Activated CD4-positive, alpha-beta T cell treated with anti-CD3 and anti-CD28 coated beads, Interleukin-2, amount 10 ng/mL, durations not matched to agents 7 days and 5 days (primary cell): ENCODE data around the gene GLB1L2. TPM values are rescaled to one million over a fixed set of nuclear protein-coding genes. Genes with fewer than 3 reads are reported as not detected.
"Not testable (repeated sequence)": the region's sequence is repeated elsewhere in the genome, so short reads cannot be mapped to it uniquely, and the experiment has no call there.

Source experiments
- CTCF ChIA-PET: fragments of 350-600 bp; sonication (Branson Sonifier 250); formaldehyde crosslinking; loops from one replicate; lab custom pipeline; 2021; ENCODE audit warnings: antibody characterized with exemption; lab: Charles Lee
- POLR2A ChIA-PET: fragments of 350-600 bp; sonication (Branson Sonifier 250); formaldehyde crosslinking; loops from one replicate; lab custom pipeline; 2021; ENCODE audit warnings: antibody characterized with exemption; lab: Charles Lee
- DNase-seq: peaks from one replicate; pipeline ENCODE4 v3.0.0-alpha.2; 2020
- H3K27ac Mint-ChIP-seq: one replicate; pipeline ENCODE4 v1.8.0; 2021; ENCODE audit warnings: mild to moderate bottlenecking, moderate library complexity, mixed read lengths
- H3K27me3 Mint-ChIP-seq: one replicate; pipeline ENCODE4 v1.8.0; 2021; ENCODE audit warnings: mixed read lengths
- H3K36me3 Mint-ChIP-seq: one replicate; pipeline ENCODE4 v1.8.0; 2021; ENCODE audit warnings: low read depth, mixed read lengths
- H3K4me1 Mint-ChIP-seq: one replicate; pipeline ENCODE4 v1.8.0; 2021; ENCODE audit warnings: mixed read lengths
- H3K4me3 Mint-ChIP-seq: one replicate; pipeline ENCODE4 v1.8.0; 2021; ENCODE audit warnings: mild to moderate bottlenecking, moderate library complexity, mixed read lengths
- H3K9me3 Mint-ChIP-seq: one replicate; pipeline ENCODE4 v1.8.0; 2021; ENCODE audit warnings: mixed read lengths
- total RNA-seq, 2 experiments: library from RNA; stranded (reverse); gene quantifications; one replicate each; pipeline ENCODE4 v1.2.3, GENCODE V29; 2021

The GLB1L2 gene
- total RNA-seq, 2 experiments from 2014 or later = 1.6 to 2.4 TPM

DNA sequence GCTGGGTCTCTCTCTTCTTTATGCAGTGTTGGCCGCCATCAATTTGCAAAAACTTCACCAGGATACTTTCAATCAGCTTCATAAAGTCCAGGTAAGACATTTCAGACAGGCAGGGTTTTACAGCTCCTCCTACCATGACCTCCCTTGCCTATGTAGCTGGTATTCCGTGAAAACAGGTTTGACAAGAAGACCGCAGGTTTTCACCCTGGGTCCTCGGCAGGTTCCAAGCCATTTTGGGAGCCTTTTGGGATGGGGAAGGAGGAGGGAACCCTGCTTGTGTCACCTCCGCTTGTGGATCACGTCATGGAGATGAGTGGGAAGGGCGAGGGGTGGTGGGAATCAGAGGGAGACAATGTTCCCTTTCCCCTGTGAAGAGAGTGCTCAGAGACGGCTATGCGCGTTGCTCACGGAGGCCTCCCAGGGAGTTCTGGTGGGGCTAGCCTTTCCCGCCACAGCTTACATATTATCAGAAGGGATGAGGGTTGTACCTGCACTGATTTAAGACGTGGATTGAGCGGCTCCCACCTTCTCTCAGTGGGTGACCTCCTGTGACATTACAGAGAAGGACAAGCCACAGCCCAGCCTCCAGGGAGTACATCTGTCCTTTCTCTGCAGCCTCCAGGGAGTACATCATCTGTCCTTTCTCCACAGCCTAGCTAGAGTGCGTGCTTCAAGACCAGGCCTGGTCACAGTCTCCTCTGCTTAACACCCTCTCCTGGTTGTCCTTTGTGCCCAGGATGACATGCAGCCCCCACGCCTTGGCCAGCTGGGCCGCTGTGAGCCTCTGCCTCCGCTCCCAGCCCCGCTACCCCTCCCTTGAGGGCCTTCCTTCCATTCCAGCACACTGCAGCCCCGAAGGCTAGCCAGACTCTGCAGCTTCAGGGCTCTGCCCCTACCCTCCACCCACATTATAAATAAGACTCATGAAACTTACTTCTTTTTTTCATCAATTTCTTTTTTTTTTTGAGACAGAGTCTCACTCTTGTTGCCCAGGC is 38.4 kb upstream of the GLB1L2 start:
- Mint-ChIP-seq H3K4me3 (no peak overlapping the region), H3K27me3 (no peaks in the 10 kb centered on the region), H3K36me3 (peaks cover 4% of the 10 kb centered on the region), H3K4me1 (no peaks in the 10 kb centered on the region), H3K9me3 (no peaks in the 10 kb centered on the region), H3K27ac (peak overlapping the region; percentile 36)
- DNase-seq = no peak
- POLR2A ChIA-PET = no interaction called here
- CTCF ChIA-PET = interaction anchor here (2.1 kb wide), 1 partner anchor 17 kb away, joined by 11 read pairs; the partner anchor contains the start of gene GLB1L3

- H3K4me3 Mint-ChIP-seq = no peak overlapping the region
- peaks cover 5% of the 10 kb centered on the region for H3K36me3 Mint-ChIP-seq
- CTCF ChIA-PET = interaction anchor here (2.1 kb wide), 1 partner anchor 18 kb away, joined by 11 read pairs; the partner anchor contains the start of gene GLB1L3
Measured at GRCh38 chr11:134294664-134295063, 37.1 kb upstream of the GLB1L2 start.

DNA sequence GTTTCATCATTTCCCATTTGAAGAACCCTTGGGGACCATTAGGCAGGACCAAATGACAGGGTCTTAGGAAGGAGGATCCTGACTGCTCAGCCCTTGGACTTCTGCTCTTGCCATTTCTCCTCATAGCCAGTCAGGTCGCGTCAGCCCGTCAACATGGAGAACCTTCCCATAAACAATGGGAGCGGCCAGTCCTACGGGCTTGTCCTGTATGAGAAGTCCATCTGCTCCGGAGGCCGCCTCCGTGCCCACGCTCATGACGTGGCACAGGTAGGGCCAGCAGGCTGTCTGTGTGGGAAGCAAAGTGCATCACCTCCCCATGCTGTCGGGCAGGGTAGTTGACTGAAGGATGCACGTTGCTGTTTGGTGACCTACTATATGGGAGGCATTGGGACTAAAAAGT is 19.6 kb upstream of the GLB1L2 start:
- Mint-ChIP-seq H3K4me1 (no peaks in the 10 kb centered on the region), H3K27ac (no peak overlapping the region), H3K27me3 (no peaks in the 10 kb centered on the region), H3K36me3 (peaks cover 4% of the 10 kb centered on the region), H3K9me3 (peaks cover 3% of the 10 kb centered on the region), H3K4me3 (no peak overlapping the region)
- DNase-seq = no peak
- ChIA-PET CTCF (no interaction called here), POLR2A (no interaction called here)

More at GRCh38 chr11:134294664-134295063, 37.1 kb upstream of the GLB1L2 start:
- POLR2A ChIA-PET = no interaction called here
- no peaks in the 10 kb centered on the region for H3K27me3 Mint-ChIP-seq
- no peaks in the 10 kb centered on the region for H3K9me3 Mint-ChIP-seq
- no peak for DNase-seq
- no peak overlapping the region for H3K27ac Mint-ChIP-seq
- no peaks in the 10 kb centered on the region for H3K4me1 Mint-ChIP-seq

DNA sequence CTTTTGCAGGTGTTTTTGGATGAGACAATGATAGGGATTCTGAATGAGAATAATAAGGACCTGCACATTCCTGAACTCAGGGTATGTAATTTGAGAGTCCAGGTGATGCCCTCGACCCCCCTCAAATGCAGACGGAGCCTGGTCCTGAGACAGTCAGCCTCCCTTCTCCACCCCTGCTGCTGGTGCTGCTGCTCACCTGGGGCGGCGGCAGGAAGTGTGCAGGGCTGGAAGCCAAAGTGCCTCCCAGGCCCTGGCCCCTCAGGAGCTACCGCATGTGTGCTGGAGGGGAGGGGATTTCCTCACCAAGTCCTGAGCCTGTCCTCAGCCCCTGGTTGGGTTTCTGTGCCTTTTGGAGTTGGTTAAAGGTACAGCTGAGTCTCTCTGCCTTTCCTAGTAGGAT is 19.0 kb upstream of the GLB1L2 start:
- H3K36me3 Mint-ChIP-seq = peaks cover 5% of the 10 kb centered on the region
- no peak overlapping the region for H3K27ac Mint-ChIP-seq
- POLR2A ChIA-PET = no interaction called here
- DNase-seq = no peak
- H3K9me3 Mint-ChIP-seq = peaks cover 9% of the 10 kb centered on the region
- CTCF ChIA-PET = no interaction called here
- no peaks in the 10 kb centered on the region for H3K27me3 Mint-ChIP-seq
- no peaks in the 10 kb centered on the region for H3K4me1 Mint-ChIP-seq
- H3K4me3 Mint-ChIP-seq = no peak overlapping the region

DNA sequence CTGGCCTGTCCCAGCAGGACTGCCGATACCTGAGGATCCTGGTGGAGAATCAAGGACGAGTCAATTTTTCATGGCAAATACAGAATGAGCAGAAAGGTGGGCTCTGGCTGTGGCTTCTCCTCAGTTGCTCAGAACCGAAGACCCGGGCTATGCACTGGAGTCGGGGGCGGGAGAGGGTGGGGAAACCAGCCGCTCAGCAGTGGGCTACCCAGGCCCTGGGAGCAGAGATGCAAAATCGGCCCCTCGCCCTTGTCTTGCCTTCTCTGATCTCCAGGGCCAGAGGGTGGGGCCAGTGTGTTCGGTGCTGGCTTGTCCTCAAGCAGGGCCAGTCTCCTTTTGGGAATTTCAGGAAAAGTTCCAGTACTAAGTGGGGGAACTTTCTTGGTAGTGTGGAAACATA is 18.4 kb upstream of the GLB1L2 start:
- Mint-ChIP-seq H3K36me3 (peaks cover 4% of the 10 kb centered on the region), H3K9me3 (peaks cover 12% of the 10 kb centered on the region), H3K27me3 (no peaks in the 10 kb centered on the region), H3K4me1 (no peaks in the 10 kb centered on the region), H3K27ac (no peak overlapping the region), H3K4me3 (no peak overlapping the region)
- no peak for DNase-seq
- ChIA-PET POLR2A (no interaction called here), CTCF (no interaction called here)

DNA sequence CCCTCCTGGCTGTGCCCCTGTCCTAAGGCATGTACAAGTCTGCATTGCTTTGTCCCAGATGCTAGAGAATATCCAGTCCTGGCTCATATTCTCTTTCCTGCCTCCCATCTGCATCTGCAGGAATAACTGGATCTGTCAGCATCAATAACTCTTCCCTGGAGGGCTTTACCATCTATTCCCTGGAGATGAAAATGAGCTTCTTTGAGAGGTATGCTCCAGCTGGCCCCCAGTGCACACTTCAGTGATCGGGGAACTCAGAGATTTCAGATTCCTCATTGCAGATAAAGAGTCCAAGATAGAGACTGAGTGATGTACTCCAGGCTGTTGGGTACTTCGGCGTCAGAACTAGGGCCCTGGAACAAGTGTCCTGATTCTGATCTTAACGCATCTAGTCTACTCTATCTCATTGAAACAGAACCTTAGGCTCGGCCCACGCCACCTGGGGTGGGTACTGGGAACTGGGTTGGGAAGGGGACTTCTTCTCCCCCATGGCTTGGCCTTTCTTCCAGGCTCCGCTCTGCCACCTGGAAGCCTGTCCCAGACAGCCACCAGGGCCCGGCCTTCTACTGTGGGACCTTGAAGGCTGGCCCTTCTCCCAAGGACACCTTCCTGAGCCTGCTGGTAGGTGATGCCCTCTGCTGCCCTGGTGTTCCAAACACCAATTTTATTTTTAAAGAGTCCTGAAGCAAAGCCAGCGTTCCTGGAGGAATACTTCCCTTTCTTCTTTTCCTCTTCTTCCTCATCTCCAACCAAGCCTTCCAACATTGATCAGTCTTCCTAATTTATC is 17.8 kb upstream of the GLB1L2 start:
- Mint-ChIP-seq H3K4me3 (no peak overlapping the region), H3K4me1 (no peaks in the 10 kb centered on the region), H3K27ac (no peak overlapping the region), H3K27me3 (no peaks in the 10 kb centered on the region), H3K36me3 (peaks cover 8% of the 10 kb centered on the region), H3K9me3 (peaks cover 12% of the 10 kb centered on the region)
- DNase-seq = no peak
- ChIA-PET POLR2A (no interaction called here), CTCF (no interaction called here)

GRCh38 chr11:134317103-134317502 is 14.7 kb upstream of the GLB1L2 start:
- no peak overlapping the region for H3K27ac Mint-ChIP-seq
- CTCF ChIA-PET = interaction anchor here (0.7 kb wide), 1 partner anchor 41 kb away, joined by 3 read pairs; no protein-coding TSS in a partner anchor
- peaks cover 25% of the 10 kb centered on the region for H3K9me3 Mint-ChIP-seq
- no peaks in the 10 kb centered on the region for H3K4me1 Mint-ChIP-seq
- no peaks in the 10 kb centered on the region for H3K27me3 Mint-ChIP-seq
- H3K4me3 Mint-ChIP-seq = no peak overlapping the region
- DNase-seq = no peak
- POLR2A ChIA-PET = no interaction called here
- H3K36me3 Mint-ChIP-seq = peaks cover 21% of the 10 kb centered on the region

DNA sequence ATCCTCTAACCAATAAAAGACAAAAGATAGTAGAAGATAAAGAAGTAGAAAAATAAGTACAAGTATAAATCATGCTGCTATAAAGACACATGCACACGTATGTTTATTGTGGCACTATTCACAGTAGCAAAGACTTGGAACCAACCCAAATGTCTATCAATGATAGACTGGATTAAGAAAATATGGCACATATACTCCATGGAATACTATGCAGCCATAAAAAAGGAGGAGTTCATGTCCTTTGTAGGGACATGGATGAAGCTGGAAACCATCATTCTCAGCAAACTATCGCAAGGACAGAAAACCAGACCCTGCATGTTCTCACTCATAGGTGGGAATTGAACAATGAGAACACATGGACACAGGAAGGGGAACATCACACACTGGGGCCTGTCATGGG is 10.4 kb upstream of the GLB1L2 start:
- peaks cover 25% of the 10 kb centered on the region for H3K9me3 Mint-ChIP-seq

GRCh38 chr11:134322553-134322952 is 9.2 kb upstream of the GLB1L2 start:
- ChIA-PET CTCF (no interaction called here), POLR2A (no interaction called here)
- no peak for DNase-seq
- Mint-ChIP-seq H3K4me3 (no peak overlapping the region), H3K4me1 (no peaks in the 10 kb centered on the region), H3K27ac (no peak overlapping the region), H3K36me3 (peaks cover 17% of the 10 kb centered on the region), H3K9me3 (peaks cover 19% of the 10 kb centered on the region), H3K27me3 (peaks cover 7% of the 10 kb centered on the region)

More for the DNA sequence above, 10.4 kb upstream of the GLB1L2 start:
- H3K4me1 Mint-ChIP-seq, H3K27me3 Mint-ChIP-seq, DNase-seq, POLR2A ChIA-PET, CTCF ChIA-PET, H3K27ac Mint-ChIP-seq, H3K4me3 Mint-ChIP-seq: not testable (repeated sequence)
- H3K36me3 Mint-ChIP-seq = peaks cover 21% of the 10 kb centered on the region

GRCh38 chr11:134328433-134328832 is 3.4 kb upstream of the GLB1L2 start:
- Mint-ChIP-seq H3K27me3 (peaks cover 36% of the 10 kb centered on the region), H3K4me1 (peaks cover 12% of the 10 kb centered on the region), H3K9me3 (no peaks in the 10 kb centered on the region), H3K36me3 (no peaks in the 10 kb centered on the region), H3K27ac (no peak overlapping the region), H3K4me3 (no peak overlapping the region)
- DNase-seq = no peak
- ChIA-PET POLR2A (no interaction called here), CTCF (no interaction called here)

GRCh38 chr11:134330611-134331353 is 1.0 kb upstream of the GLB1L2 start:
- no peak overlapping the region for H3K27ac Mint-ChIP-seq
- H3K4me1 Mint-ChIP-seq = peaks cover 12% of the 10 kb centered on the region
- no peak for DNase-seq
- H3K4me3 Mint-ChIP-seq = peak overlapping the region; percentile 78
- no peaks in the 10 kb centered on the region for H3K9me3 Mint-ChIP-seq
- POLR2A ChIA-PET = no interaction called here
- H3K27me3 Mint-ChIP-seq = peaks cover 39% of the 10 kb centered on the region
- CTCF ChIA-PET = no interaction called here
- no peaks in the 10 kb centered on the region for H3K36me3 Mint-ChIP-seq

- ChIA-PET CTCF (no interaction called here), POLR2A (no interaction called here)
- H3K4me1 Mint-ChIP-seq = peaks cover 12% of the 10 kb centered on the region
- peak; percentile 15 for DNase-seq
- no peaks in the 10 kb centered on the region for H3K36me3 Mint-ChIP-seq
- no peak overlapping the region for H3K27ac Mint-ChIP-seq
- H3K9me3 Mint-ChIP-seq = no peaks in the 10 kb centered on the region
- H3K27me3 Mint-ChIP-seq = peaks cover 37% of the 10 kb centered on the region
- peak overlapping the region; percentile 66 for H3K4me3 Mint-ChIP-seq
Measured at GRCh38 chr11:134332189-134332631, 422 bp downstream of the GLB1L2 start.
